B cell (primary cell): ENCODE results near the gene ARL6IP4. TPM values are rescaled to one million over a fixed set of nuclear protein-coding genes. Genes with fewer than 3 reads are reported as not detected.

Experiments used
- ATAC-seq: fragments of 200-7000 bp; cut with Tn5 transposase; one replicate; pipeline ENCODE4 v1.10.0; 2021; ENCODE audit warnings: low read depth, mild to moderate bottlenecking, moderate number of reproducible peaks, moderate library complexity
- CTCF ChIA-PET: fragments of 350-600 bp; sonication (Branson Sonifier 250); formaldehyde crosslinking; loops from one replicate; lab custom pipeline; 2021; ENCODE audit warnings: antibody characterized with exemption, inconsistent platforms; lab: Charles Lee
- POLR2A ChIA-PET: fragments of 350-600 bp; sonication (Branson Sonifier 250); formaldehyde crosslinking; loops from one replicate; lab custom pipeline; 2021; ENCODE audit warnings: antibody characterized with exemption; lab: Charles Lee
- DNase-seq: peaks from one replicate; pipeline ENCODE4 v3.0.0; 2013
- H2AFZ ChIP-seq: 2 replicates; pipeline ENCODE4 v1.6.1; 2012; ENCODE audit warnings: mild to moderate bottlenecking, low read depth, low read length; ENCODE audit not compliant: insufficient read depth, poor library complexity, severe bottlenecking
- H3K27ac ChIP-seq, 2 donors: 1 replicate in 1 of 2; 2 replicates in 1 of 2; pipeline ENCODE4 v1.5.1; 2012 to 2013; ENCODE audit warnings: low read length in 2 of 2, mild to moderate bottlenecking in 2 of 2, moderate library complexity in 1 of 2
- H3K27me3 ChIP-seq, 4 experiments: fragments of 200-600 bp in 1 of 4; sonication (generic) in 1 of 4; replicated peaks in 1 of 4; 1 replicate in 2 of 4; 2 replicates in 2 of 4; pipeline versions ENCODE4 v1.6.1 to v1.7.0; 2013 to 2016; ENCODE audit warnings: low read length in 3 of 4, mild to moderate bottlenecking in 2 of 4, mixed read lengths in 1 of 4, moderate library complexity in 1 of 4; ENCODE audit not compliant: insufficient read depth in 4 of 4, control insufficient read depth in 3 of 4; ENCODE audit errors: control extremely low read depth in 1 of 4
- H3K36me3 ChIP-seq, 2 experiments: replicated peaks in 1 of 2; 1 replicate in 1 of 2; 2 replicates in 1 of 2; pipeline versions ENCODE4 v1.6.1 to v1.7.1; 2013; ENCODE audit warnings: low read length in 1 of 2; ENCODE audit not compliant: insufficient read depth in 2 of 2, control insufficient read depth in 1 of 2; ENCODE audit errors: control extremely low read depth in 1 of 2, extremely low read depth in 1 of 2
- H3K4me1 ChIP-seq, 2 donors: fragments of 200-600 bp in 1 of 2; sonication (generic) in 1 of 2; 1 replicate in 1 of 2; 2 replicates in 1 of 2; pipeline versions ENCODE4 v1.5.1 to v1.6.1; 2013 to 2017; ENCODE audit warnings: low read length in 2 of 2; ENCODE audit not compliant: control insufficient read depth in 2 of 2, insufficient read depth in 2 of 2
- H3K4me2 ChIP-seq: replicated peaks from 2 replicates; pipeline ENCODE3; 2012; ENCODE audit warnings: mild to moderate bottlenecking, low read depth, low read length; ENCODE audit not compliant: poor library complexity, severe bottlenecking
- H3K4me3 ChIP-seq, 5 experiments: fragments of 200-600 bp in 1 of 5; sonication (generic) in 1 of 5; 1 replicate in 3 of 5; 2 replicates in 2 of 5; pipeline versions ENCODE4 v1.5.1 to v1.7.0; 2011 to 2016; ENCODE audit warnings: low read length in 4 of 5, mild to moderate bottlenecking in 4 of 5, low read depth in 2 of 5, control low read depth in 1 of 5, moderate library complexity in 1 of 5; ENCODE audit not compliant: insufficient read depth in 1 of 5; ENCODE audit errors: control extremely low read depth in 1 of 5, extremely low read depth in 1 of 5
- H3K79me2 ChIP-seq: fragments of 200-600 bp; sonication (generic); one replicate; pipeline ENCODE4 v1.6.0; 2016; ENCODE audit warnings: low read length; ENCODE audit not compliant: control insufficient read depth, insufficient read depth
- H3K9ac ChIP-seq: fragments of 200-600 bp; sonication (generic); 2 replicates; pipeline ENCODE4 v1.6.1; 2017; ENCODE audit warnings: mild to moderate bottlenecking, low read length, moderate library complexity
- H3K9me3 ChIP-seq, 3 donors: one replicate each; pipeline versions ENCODE4 v1.6.1 to v1.7.1; 2013; ENCODE audit warnings: low read length in 2 of 3; ENCODE audit not compliant: control insufficient read depth in 2 of 3, insufficient read depth in 1 of 3; ENCODE audit errors: control extremely low read depth in 1 of 3
- H4K20me1 ChIP-seq: 2 replicates; pipeline ENCODE4 v1.6.0; 2012; ENCODE audit warnings: mild to moderate bottlenecking, low read length; ENCODE audit not compliant: insufficient read depth, control insufficient read depth, poor library complexity, severe bottlenecking
- H3K27ac Mint-ChIP-seq: one replicate; pipeline ENCODE4 v1.8.0; 2021; ENCODE audit warnings: mixed read lengths
- H3K27me3 Mint-ChIP-seq: one replicate; pipeline ENCODE4 v1.8.0; 2021; ENCODE audit warnings: mixed read lengths
- H3K4me1 Mint-ChIP-seq: one replicate; pipeline ENCODE4 v1.8.0; 2021; ENCODE audit warnings: mixed read lengths
- H3K4me3 Mint-ChIP-seq: one replicate; pipeline ENCODE4 v1.8.0; 2021; ENCODE audit warnings: mixed read lengths
- H3K9me3 Mint-ChIP-seq: one replicate; pipeline ENCODE4 v1.8.0; 2022; ENCODE audit warnings: mixed read lengths; ENCODE audit not compliant: insufficient read depth
- CTCF ChIP-seq: fragments of 200-600 bp; IDR thresholded peaks from one replicate; pipeline ENCODE4 v1.8.0; 2022; ENCODE audit warnings: antibody characterized with exemption, mild to moderate bottlenecking
- EZH2 ChIP-seq: IDR thresholded peaks from 2 replicates; pipeline ENCODE4 v1.6.1; 2012; ENCODE audit warnings: borderline replicate concordance, low read depth, mild to moderate bottlenecking, moderate library complexity, low read length; ENCODE audit not compliant: insufficient read depth, poor library complexity, severe bottlenecking
- WGBS: methylation state at CpG from one replicate; pipeline ENCODE4 v1.1.5; 2013; ENCODE audit warnings: missing lambda C conversion rate; ENCODE audit not compliant: insufficient coverage; 5-methylcytosine and 5-hydroxymethylcytosine counted together
- intact Hi-C: fragments of 100-400 bp; cut with micrococcal nuclease; formaldehyde crosslinking; loops from one replicate; pipeline ENCODE4 v1.10.0; 2022
- polyA plus RNA-seq: library from polyadenylated mRNA; depleted of rRNA; stranded (reverse); fragments of >200 nt; gene quantifications from 2 replicates; pipeline ENCODE4 v1.2.3, GENCODE V29; 2012
- total RNA-seq, 2 donors: library from RNA; stranded (reverse); fragments of 120-200 nt in 1 of 2; gene quantifications; 1 replicate in 1 of 2; 2 replicates in 1 of 2; pipeline versions ENCODE4 v1.2.3 to v1.2.4, GENCODE V29; 2013 to 2022

The ARL6IP4 gene
- total and polyA plus RNA-seq, 2 donors (not counting 1 experiment from before 2014, with no cell fraction given): 165 to 274 TPM

DNA sequence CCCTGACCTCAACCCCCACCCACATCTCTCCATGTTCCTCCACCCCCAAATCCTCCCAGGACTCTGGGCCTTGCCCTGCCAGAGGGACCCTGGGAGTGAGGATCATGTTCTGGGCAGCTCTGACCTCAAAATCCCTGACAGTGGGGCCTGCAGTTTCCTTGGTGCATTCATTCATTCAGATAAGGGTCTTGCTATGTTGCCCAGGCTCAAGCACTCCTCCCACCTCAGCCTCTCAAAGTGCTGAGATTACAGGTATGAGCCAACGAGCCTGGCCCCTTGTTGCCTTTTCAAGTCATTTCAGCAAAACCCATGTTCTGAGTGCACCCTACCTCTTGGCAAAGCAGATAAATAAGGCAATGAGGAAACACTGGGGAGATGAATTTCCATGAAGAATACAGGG is 29.6 kb downstream of the ARL6IP4 start:
- intact Hi-C loops: no loop called here
- H3K27me3 Mint-ChIP-seq: no peaks in the 10 kb centered on the region
- Histone ChIP-seq H3K36me3 (peaks cover 0 to 13% of the 10 kb centered on the region in 2 experiments), H3K4me1 (no peaks in the 10 kb centered on the region), H3K79me2 (peaks cover 10% of the 10 kb centered on the region), H3K4me3 (no peak overlapping the region), H2AFZ (no peak overlapping the region), H3K27me3 (no peaks in the 10 kb centered on the region), H3K27ac (no peak overlapping the region), H3K9me3 (no peaks in the 10 kb centered on the region), H4K20me1 (no peaks in the 10 kb centered on the region), H3K9ac (no peak overlapping the region), H3K4me2 (no peak overlapping the region)
- no peak overlapping the region for H3K4me3 Mint-ChIP-seq
- no peaks in the 10 kb centered on the region for H3K4me1 Mint-ChIP-seq
- 83% methylated on average over 1 of the region's 1 CpG for WGBS
- ChIA-PET POLR2A (no interaction called here), CTCF (interaction anchor here (0.7 kb wide), 1 partner anchor 32 kb away, joined by 3 read pairs; no protein-coding TSS in a partner anchor)
- no peaks in the 10 kb centered on the region for H3K9me3 Mint-ChIP-seq
- no peak for ATAC-seq
- no peak for DNase-seq
- TF ChIP-seq EZH2: no peak
- TF ChIP-seq CTCF: no peak
- H3K27ac Mint-ChIP-seq: no peak overlapping the region

- Histone ChIP-seq H3K4me2 (no peak overlapping the region), H3K27ac (no peak overlapping the region), H3K9ac (no peak overlapping the region), H2AFZ (no peak overlapping the region), H3K36me3 (peaks cover 0 to 13% of the 10 kb centered on the region in 2 experiments), H3K79me2 (peaks cover 10% of the 10 kb centered on the region), H3K27me3 (no peaks in the 10 kb centered on the region), H3K9me3 (no peaks in the 10 kb centered on the region), H3K4me3 (no peak overlapping the region), H4K20me1 (no peaks in the 10 kb centered on the region), H3K4me1 (no peaks in the 10 kb centered on the region)
- Mint-ChIP-seq H3K9me3 (no peaks in the 10 kb centered on the region), H3K27me3 (no peaks in the 10 kb centered on the region), H3K4me1 (no peaks in the 10 kb centered on the region), H3K4me3 (no peak overlapping the region), H3K27ac (no peak overlapping the region)
- ChIA-PET POLR2A (no interaction called here), CTCF (interaction anchor here (0.7 kb wide), 1 partner anchor 32 kb away, joined by 3 read pairs; no protein-coding TSS in a partner anchor)
- intact Hi-C loops: no loop called here
- ATAC-seq: no peak
- 100% methylated on average over 3 of the region's 4 CpGs for WGBS
- TF ChIP-seq CTCF (no peak), EZH2 (no peak)
- DNase-seq: no peak
These were observed 30.2 kb downstream of the ARL6IP4 start for GRCh38 chr12:123010681-123011080.
